ENCODE data around the gene ZNF10. TPM values are rescaled to one million over a fixed set of nuclear protein-coding genes. Genes with fewer than 3 reads are reported as not detected.

Gene ZNF10
- total and polyA plus RNA-seq, 4 donors, result 1.8 to 5.6 (median 4.3) TPM

DNA sequence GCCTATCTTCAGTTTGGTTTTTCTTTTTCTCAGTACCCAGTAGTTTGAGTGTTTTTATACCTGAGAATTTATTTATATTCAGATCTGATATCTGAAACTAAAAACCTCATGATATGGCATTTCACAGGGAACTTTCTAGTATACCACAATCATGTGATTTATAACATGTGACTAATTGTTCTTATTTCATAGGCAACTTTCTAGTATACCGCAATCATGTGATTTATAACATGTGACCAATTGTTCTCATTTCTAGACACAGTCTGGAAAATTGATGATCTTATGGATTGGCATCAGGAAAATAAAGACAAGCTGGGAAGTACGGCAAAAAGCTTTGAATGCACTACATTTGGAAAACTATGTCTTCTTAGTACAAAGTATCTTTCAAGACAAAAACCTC is 71.5 kb downstream of the ZNF10 start:
- no peak for DNase-seq (ENCODE audit: low spot score)
- Histone ChIP-seq H3K27ac (ENCODE audit: low read depth in 1 of 2, low read length in 2 of 2) (no peak overlapping the region), H3K4me3 (ENCODE audit: low read depth in 1 of 3, low read length in 3 of 3) (peak overlapping the region in 2 of 3 donors; percentile 62 to 87), H3K9ac (ENCODE audit: low read depth in 1 of 2, low read length in 2 of 2) (no peak overlapping the region), H3K4me1 (ENCODE audit: control insufficient read depth in 4 of 4, insufficient read depth in 4 of 4, low read length in 3 of 4) (no peaks in the 10 kb centered on the region), H3K36me3 (ENCODE audit: control insufficient read depth in 4 of 4, insufficient read depth in 3 of 4, low read depth in 1 of 4, low read length in 3 of 4) (peaks cover 3 to 35% (median 32%) of the 10 kb centered on the region in 4 donors), H3K9me3 (ENCODE audit: control insufficient read depth in 4 of 4, low read length in 3 of 4) (peaks cover 36 to 66% (median 60%) of the 10 kb centered on the region in 4 donors), H3K27me3 (ENCODE audit: control insufficient read depth in 4 of 4, insufficient read depth in 4 of 4, low read length in 3 of 4) (no peaks in the 10 kb centered on the region)
- WGBS, result 55% methylated on average over 2 of the region's 2 CpGs
- TF ChIP-seq RAD21 (IDR thresholded peaks at IDR 0.05), result no peak
- TF ChIP-seq, protein P1, sequence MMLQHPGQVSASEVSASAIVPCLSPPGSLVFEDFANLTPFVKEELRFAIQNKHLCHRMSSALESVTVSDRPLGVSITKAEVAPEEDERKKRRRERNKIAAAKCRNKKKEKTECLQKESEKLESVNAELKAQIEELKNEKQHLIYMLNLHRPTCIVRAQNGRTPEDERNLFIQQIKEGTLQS (IDR thresholded peaks at IDR 0.05), result no peak
- no peak for TF ChIP-seq YY1 (IDR thresholded peaks at IDR 0.05)
- no peak for TF ChIP-seq FOXA2 (IDR thresholded peaks at IDR 0.05)
- no peak for TF ChIP-seq TAF1 (conservative IDR thresholded peaks at IDR 0.05)
- TF ChIP-seq, protein P2, sequence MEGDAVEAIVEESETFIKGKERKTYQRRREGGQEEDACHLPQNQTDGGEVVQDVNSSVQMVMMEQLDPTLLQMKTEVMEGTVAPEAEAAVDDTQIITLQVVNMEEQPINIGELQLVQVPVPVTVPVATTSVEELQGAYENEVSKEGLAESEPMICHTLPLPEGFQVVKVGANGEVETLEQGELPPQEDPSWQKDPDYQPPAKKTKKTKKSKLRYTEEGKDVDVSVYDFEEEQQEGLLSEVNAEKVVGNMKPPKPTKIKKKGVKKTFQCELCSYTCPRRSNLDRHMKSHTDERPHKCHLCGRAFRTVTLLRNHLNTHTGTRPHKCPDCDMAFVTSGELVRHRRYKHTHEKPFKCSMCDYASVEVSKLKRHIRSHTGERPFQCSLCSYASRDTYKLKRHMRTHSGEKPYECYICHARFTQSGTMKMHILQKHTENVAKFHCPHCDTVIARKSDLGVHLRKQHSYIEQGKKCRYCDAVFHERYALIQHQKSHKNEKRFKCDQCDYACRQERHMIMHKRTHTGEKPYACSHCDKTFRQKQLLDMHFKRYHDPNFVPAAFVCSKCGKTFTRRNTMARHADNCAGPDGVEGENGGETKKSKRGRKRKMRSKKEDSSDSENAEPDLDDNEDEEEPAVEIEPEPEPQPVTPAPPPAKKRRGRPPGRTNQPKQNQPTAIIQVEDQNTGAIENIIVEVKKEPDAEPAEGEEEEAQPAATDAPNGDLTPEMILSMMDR (IDR thresholded peaks at IDR 0.05; ENCODE audit: low read depth, low read length, missing input control), result no peak
- no peak for TF ChIP-seq GABPA (IDR thresholded peaks at IDR 0.05 in 1 of 2, conservative IDR thresholded peaks at IDR 0.05 in 1 of 2)
- no peak for TF ChIP-seq MAX (IDR thresholded peaks at IDR 0.05)

- Histone ChIP-seq H3K4me3 (ENCODE audit: low read depth in 1 of 3, low read length in 3 of 3) (peak overlapping the region in 2 of 3 donors; percentile 62 to 87), H3K36me3 (ENCODE audit: control insufficient read depth in 4 of 4, insufficient read depth in 3 of 4, low read depth in 1 of 4, low read length in 3 of 4) (peaks cover 3 to 35% (median 32%) of the 10 kb centered on the region in 4 donors)
Measured at GRCh38 chr12:133202493-133203343, 72.3 kb downstream of the ZNF10 start.

DNA sequence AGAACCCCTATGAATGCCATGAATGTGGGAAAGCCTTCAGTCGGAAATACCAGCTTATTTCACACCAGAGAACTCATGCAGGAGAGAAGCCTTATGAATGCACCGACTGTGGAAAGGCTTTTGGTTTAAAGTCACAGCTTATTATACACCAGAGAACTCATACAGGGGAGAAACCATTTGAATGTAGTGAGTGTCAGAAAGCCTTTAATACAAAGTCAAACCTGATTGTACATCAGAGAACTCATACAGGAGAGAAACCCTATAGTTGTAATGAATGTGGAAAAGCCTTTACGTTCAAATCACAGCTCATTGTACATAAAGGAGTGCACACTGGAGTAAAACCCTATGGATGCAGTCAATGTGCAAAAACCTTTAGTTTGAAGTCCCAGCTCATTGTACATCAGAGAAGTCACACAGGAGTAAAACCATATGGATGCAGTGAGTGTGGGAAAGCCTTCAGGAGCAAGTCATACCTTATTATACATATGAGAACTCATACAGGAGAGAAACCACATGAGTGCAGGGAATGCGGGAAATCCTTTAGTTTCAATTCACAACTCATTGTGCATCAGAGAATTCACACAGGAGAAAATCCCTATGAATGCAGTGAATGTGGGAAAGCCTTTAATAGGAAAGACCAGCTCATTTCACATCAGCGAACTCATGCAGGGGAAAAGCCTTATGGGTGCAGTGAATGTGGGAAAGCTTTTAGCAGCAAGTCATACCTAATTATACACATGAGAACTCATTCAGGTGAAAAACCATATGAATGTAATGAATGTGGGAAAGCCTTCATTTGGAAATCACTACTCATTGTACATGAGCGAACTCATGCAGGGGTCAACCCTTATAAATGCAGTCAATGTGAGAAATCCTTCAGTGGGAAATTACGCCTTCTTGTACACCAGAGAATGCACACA is 73.2 kb downstream of the ZNF10 start:
- H3K4me3 ChIP-seq (ENCODE audit: low read depth in 1 of 3, low read length in 3 of 3), result peak overlapping the region in 2 of 3 donors; percentile 62 to 87
- 98% methylated on average over 7 of the region's 7 CpGs for WGBS
- DNase-seq (ENCODE audit: low spot score), result no peak

More at GRCh38 chr12:133202493-133203343, 72.3 kb downstream of the ZNF10 start:
- TF ChIP-seq TAF1 (conservative IDR thresholded peaks at IDR 0.05), result no peak
- no peak for TF ChIP-seq FOXA2 (IDR thresholded peaks at IDR 0.05)
- no peak for TF ChIP-seq NR2F2 (IDR thresholded peaks at IDR 0.05)
- Histone ChIP-seq H3K9ac (ENCODE audit: low read depth in 1 of 2, low read length in 2 of 2) (no peak overlapping the region), H3K27me3 (ENCODE audit: control insufficient read depth in 4 of 4, insufficient read depth in 4 of 4, low read length in 3 of 4) (no peaks in the 10 kb centered on the region), H3K9me3 (ENCODE audit: control insufficient read depth in 4 of 4, low read length in 3 of 4) (peaks cover 39 to 74% (median 62%) of the 10 kb centered on the region in 4 donors), H3K27ac (ENCODE audit: low read depth in 1 of 2, low read length in 2 of 2) (no peak overlapping the region), H3K4me1 (ENCODE audit: control insufficient read depth in 4 of 4, insufficient read depth in 4 of 4, low read length in 3 of 4) (no peaks in the 10 kb centered on the region)
- DNase-seq (ENCODE audit: low spot score), result no peak
- 98% methylated on average over 2 of the region's 2 CpGs for WGBS

More for the DNA sequence above, 73.2 kb downstream of the ZNF10 start:
- TF ChIP-seq TAF1 (conservative IDR thresholded peaks at IDR 0.05) (no peak), ZBTB33 (IDR thresholded peaks at IDR 0.05) (peak; percentile 25), SP1 (IDR thresholded peaks at IDR 0.05) (no peak), HNF4G (IDR thresholded peaks at IDR 0.05) (no peak)
- H3K27me3 ChIP-seq (ENCODE audit: control insufficient read depth in 4 of 4, insufficient read depth in 4 of 4, low read length in 3 of 4), result no peaks in the 10 kb centered on the region
- peaks cover 3 to 35% (median 32%) of the 10 kb centered on the region in 4 donors for H3K36me3 ChIP-seq (ENCODE audit: control insufficient read depth in 4 of 4, insufficient read depth in 3 of 4, low read depth in 1 of 4, low read length in 3 of 4)
- H3K9me3 ChIP-seq (ENCODE audit: control insufficient read depth in 4 of 4, low read length in 3 of 4), result peaks cover 45 to 83% (median 70%) of the 10 kb centered on the region in 4 donors
- H3K27ac ChIP-seq (ENCODE audit: low read depth in 1 of 2, low read length in 2 of 2), result no peak overlapping the region
- H3K9ac ChIP-seq (ENCODE audit: low read depth in 1 of 2, low read length in 2 of 2), result no peak overlapping the region
- no peaks in the 10 kb centered on the region for H3K4me1 ChIP-seq (ENCODE audit: control insufficient read depth in 4 of 4, insufficient read depth in 4 of 4, low read length in 3 of 4)

All from liver (tissue), 9 donors.